ENCODE data around the gene CKS1B.

Gene CKS1B

GRCh38 chr1:155003227-155003765, 28.8 kb downstream of the CKS1B start:
- no peak for DNase-seq

GRCh38 chr1:155003766-155004351, 29.4 kb downstream of the CKS1B start:
- no peak for DNase-seq

GRCh38 chr1:155004352-155005075, 30.0 kb downstream of the CKS1B start:
- DNase-seq, result no peak

DNA sequence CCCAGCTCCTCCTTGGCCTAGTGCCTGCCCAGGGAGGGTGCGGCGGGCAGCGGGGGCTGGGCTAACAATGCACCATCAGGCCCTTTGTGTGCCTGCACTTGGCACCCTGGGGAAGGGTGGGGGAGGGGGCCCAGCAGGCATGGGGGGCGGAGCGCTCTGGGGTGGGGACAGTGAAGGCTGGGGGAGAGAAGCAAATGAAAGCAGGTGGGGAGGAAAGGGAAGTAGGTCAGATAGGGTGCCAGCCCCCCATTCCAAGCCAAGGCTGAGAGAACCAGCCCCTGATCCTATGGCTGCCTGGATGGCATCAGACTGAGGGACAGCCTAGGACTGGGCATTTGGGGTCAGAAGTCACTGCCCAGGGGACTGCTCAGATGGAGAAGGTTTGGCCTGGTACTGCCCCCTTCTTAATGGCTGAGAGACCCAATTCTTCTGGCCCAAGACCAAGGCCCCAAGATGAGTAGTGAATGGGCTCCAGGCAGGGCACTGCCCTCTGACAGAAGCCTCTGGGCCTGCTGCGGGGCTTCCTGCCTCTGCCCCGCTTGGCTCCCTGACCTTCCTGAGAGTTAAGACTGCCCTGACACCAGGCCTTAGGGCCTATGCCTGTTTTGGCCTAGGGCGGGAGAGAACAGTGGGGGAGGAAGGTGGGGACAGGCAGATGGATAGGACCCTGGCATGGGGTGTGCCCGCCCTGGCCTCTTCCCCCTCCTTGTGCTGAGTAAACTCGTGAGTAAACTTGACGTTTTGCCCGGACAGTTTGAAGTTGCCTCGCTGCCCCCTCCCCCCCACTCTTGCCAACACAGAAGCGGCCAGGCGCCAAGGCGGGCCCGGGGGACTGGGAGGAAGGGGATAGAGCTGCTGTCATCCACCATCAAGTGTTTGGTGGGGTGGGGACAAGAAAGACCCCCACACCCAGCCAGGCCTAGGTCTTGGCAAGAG, 30.9 kb downstream of the CKS1B start:
- peak; percentile 33 for DNase-seq

- peak; percentile 81 for DNase-seq
Measured at GRCh38 chr1:155006601-155007101, 32.2 kb downstream of the CKS1B start.

GRCh38 chr1:155007251-155007828, 32.9 kb downstream of the CKS1B start:
- no peak for DNase-seq

GRCh38 chr1:155008015-155008941, 33.8 kb downstream of the CKS1B start:
- DNase-seq, result no peak

- no peak for DNase-seq
Measured at GRCh38 chr1:155009221-155009711, 34.8 kb downstream of the CKS1B start.

- DNase-seq, result no peak
Measured at GRCh38 chr1:155009742-155010141, 35.3 kb downstream of the CKS1B start.

GRCh38 chr1:155010211-155010918, 35.9 kb downstream of the CKS1B start:
- DNase-seq, result no peak

DNA sequence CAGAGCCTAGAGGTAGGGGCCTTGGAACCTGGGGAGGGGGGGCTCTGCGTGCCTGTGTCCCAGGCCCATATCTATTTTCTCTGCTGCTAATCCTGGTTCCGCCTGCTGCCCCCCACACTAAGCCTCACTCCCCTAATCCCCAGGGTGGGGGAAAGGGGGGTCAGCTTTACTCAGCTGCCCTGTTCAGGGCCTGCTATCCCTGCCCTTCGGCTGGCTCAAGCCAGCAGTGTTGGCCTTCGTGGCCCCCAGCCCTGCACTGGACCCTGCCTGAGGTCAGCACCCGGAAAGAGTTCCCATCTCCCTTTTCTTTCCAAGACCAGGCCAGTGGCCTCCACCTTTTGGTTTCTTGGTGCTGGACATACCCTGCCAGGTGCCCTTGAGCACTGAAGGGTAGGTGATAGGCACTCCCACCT, 36.5 kb downstream of the CKS1B start:
- no peak for DNase-seq

DNA sequence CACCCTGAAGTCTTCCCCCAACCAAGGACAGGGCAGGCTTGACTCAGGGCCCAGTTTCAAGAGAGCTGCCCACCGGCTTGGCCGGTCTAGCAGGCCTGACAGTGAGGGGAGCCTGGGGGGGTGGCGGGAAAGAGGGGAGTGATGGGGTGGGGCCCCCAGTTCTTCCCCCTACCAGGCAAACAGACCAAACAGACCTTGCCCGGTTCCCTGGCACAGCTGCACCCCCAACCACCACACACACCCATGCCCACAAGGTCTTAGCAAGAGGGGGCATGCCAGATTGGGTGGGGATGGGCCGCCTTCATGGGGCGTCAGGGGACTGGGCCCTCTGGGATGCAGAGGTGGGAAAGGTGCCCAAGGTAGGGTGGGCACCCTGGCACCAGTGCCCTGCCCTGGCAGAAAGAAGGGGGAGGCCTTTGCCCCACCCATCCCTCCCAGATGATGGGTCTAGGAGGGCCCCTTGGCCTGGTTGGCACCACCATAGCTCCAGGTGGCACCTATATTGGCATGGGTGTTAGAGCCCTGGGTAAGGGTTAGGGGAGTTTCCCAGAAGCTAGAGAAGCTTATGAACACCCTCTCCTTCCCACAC, 37.0 kb downstream of the CKS1B start:
- no peak for DNase-seq

- DNase-seq, result peak; percentile 69
Measured at GRCh38 chr1:155012026-155012546, 37.6 kb downstream of the CKS1B start.

DNA sequence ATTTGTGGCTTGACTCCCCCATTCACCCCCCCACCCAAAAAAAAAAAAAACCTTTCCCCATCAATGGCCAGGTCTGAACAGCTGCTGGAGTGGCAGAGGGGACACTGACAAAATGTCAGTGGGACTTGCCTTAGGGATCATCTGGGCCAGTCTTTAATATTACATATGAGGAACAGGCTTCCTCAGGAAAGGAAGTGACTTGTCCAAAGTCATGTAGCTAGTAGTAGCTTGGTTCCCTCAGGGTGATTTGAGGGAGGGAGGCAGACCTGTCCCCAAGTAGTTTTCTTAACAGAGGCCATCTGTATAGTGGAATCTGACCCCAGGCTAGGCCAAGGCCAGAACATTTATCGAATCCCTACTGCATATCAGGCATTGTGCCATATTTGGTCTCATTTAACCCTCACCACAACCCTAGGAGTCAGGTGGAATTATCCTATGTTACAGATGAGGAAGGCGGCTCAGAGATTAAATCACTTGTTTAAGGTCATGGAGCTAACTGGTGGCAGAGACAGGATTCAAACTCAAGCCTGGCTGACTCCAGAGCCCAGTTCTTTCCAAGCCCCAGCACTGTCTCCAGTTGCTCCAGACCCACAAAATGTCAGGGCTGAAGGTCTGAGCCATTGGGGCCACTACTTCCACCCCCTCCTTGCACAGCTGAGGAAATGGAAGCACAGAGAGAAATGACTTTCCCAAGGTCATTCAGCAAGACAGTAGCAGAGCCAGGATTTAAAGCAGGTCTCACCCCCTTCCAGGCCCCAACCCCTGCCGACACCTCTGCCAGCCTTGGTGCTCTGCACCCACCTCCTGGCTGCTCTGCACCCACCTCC, 38.5 kb downstream of the CKS1B start:
- DNase-seq, result peak; percentile 34

DNA sequence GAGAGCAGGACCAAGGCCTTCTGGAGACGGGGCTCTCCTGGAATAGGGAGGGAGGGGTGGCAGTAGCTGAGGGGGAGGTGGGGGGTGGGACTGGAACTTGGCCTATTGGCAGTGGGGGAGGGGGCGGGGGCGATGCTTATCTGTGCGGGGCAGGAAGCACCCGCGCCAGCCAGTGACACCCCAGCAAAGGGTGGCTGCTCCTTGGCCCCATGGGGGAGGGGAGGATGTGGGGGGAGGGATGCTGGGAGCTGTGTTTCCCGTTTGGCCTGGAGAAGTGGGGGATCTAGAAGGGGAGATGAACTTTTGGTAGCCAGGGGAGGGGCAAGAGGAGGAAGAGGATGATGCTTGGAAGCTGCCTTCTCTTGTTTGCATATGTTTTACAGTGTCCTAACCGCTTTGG, 39.2 kb downstream of the CKS1B start:
- no peak for DNase-seq

DNA sequence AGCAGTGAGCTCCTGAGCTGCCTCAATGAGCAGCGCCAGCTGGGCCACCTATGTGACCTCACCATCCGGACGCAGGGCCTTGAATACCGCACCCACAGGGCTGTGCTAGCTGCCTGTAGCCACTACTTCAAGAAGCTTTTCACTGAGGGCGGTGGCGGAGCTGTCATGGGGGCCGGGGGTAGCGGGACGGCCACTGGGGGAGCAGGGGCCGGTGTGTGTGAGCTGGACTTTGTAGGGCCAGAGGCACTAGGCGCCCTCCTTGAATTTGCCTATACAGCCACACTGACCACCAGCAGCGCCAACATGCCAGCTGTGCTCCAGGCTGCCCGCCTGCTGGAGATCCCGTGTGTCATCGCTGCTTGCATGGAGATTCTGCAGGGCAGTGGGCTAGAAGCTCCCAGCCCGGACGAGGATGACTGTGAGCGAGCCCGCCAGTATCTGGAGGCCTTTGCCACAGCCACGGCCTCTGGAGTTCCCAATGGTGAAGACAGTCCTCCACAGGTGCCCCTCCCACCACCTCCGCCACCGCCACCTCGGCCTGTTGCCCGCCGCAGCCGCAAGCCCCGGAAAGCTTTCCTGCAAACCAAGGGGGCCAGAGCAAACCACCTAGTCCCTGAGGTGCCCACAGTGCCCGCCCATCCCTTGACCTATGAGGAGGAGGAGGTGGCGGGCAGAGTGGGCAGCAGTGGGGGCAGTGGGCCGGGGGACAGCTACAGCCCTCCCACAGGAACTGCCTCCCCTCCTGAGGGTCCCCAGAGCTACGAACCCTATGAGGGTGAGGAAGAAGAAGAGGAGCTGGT, 40.4 kb downstream of the CKS1B start:
- no peak for DNase-seq

GRCh38 chr1:155015527-155016230, 41.2 kb downstream of the CKS1B start:
- DNase-seq, result no peak
